Activated CD4-positive, alpha-beta T cell treated with anti-CD3 and anti-CD28 coated beads, Interleukin-2, amount 50 U/mL, for 4 hours (primary cell): ENCODE measurements around the gene FGFR2.

Source experiments
- DNase-seq, 2 experiments: peaks; one replicate each; pipeline ENCODE4 v3.0.0-alpha.2; 2020

FGFR2 gene

GRCh38 chr10:121484401-121484800 lies 113.8 kb downstream of the FGFR2 start:
- DNase-seq: no peak

GRCh38 chr10:121481180-121481579 lies 117.1 kb downstream of the FGFR2 start:
- no peak for DNase-seq

- no peak for DNase-seq
Measured at GRCh38 chr10:121478556-121478955, 119.7 kb downstream of the FGFR2 start.

- no peak for DNase-seq
Measured at GRCh38 chr10:121469797-121470606, 128.2 kb downstream of the FGFR2 start.

- DNase-seq: no peak
Measured at GRCh38 chr10:121468726-121469125, 129.5 kb downstream of the FGFR2 start.

- DNase-seq: no peak
Measured at GRCh38 chr10:121466424-121466823, 131.8 kb downstream of the FGFR2 start.

GRCh38 chr10:121465215-121465614 lies 133.0 kb downstream of the FGFR2 start:
- no peak for DNase-seq

- DNase-seq: no peak
Measured at GRCh38 chr10:121464517-121464916, 133.7 kb downstream of the FGFR2 start.

GRCh38 chr10:121462955-121463354 lies 135.3 kb downstream of the FGFR2 start:
- no peak for DNase-seq

- no peak for DNase-seq
Measured at GRCh38 chr10:121462281-121462680, 136.0 kb downstream of the FGFR2 start.

- DNase-seq: no peak
Measured at GRCh38 chr10:121461307-121461706, 136.9 kb downstream of the FGFR2 start.

- no peak for DNase-seq
Measured at GRCh38 chr10:121460733-121461132, 137.5 kb downstream of the FGFR2 start.

GRCh38 chr10:121459622-121460453 lies 138.4 kb downstream of the FGFR2 start:
- DNase-seq: no peak

GRCh38 chr10:121459279-121459621 lies 139.0 kb downstream of the FGFR2 start:
- DNase-seq: no peak

GRCh38 chr10:121457729-121458128 lies 140.5 kb downstream of the FGFR2 start:
- no peak for DNase-seq

- no peak for DNase-seq
Measured at GRCh38 chr10:121455377-121455776, 142.9 kb downstream of the FGFR2 start.

GRCh38 chr10:121454781-121455180 lies 143.5 kb downstream of the FGFR2 start:
- DNase-seq: no peak

- DNase-seq: no peak
Measured at GRCh38 chr10:121453160-121453559, 145.1 kb downstream of the FGFR2 start.

- no peak for DNase-seq
Measured at GRCh38 chr10:121452581-121452980, 145.7 kb downstream of the FGFR2 start.

- no peak for DNase-seq
Measured at GRCh38 chr10:121450247-121450646, 148.0 kb downstream of the FGFR2 start.

- no peak for DNase-seq
Measured at GRCh38 chr10:121449482-121449924, 148.7 kb downstream of the FGFR2 start.

- no peak for DNase-seq
Measured at GRCh38 chr10:121448766-121449421, 149.3 kb downstream of the FGFR2 start.

- no peak for DNase-seq
Measured at GRCh38 chr10:121444520-121445165, 153.6 kb downstream of the FGFR2 start.
